ENCODE measurements around the gene TPRG1L.

The TPRG1L gene

GRCh38 chr1:3599816-3600215 is 25.0 kb upstream of the TPRG1L start:
- Histone ChIP-seq H4K20me1 (ENCODE audit: insufficient read depth, low read length) (no peaks in the 10 kb centered on the region; the same call in 1 of the 2 replicates), H3K4me3 (ENCODE audit: low read depth in 1 of 2, low read length in 2 of 2) (no peak overlapping the region), H3K27me3 (ENCODE audit: insufficient read depth, low read length, poor library complexity) (no peaks in the 10 kb centered on the region), H2AFZ (ENCODE audit: low read depth, low read length) (no peak overlapping the region), H3K4me2 (ENCODE audit: insufficient read depth, low read length) (no peak overlapping the region), H3K9ac (ENCODE audit: low read depth, low read length) (no peak overlapping the region), H3K9me3 (ENCODE audit: insufficient read depth, low read length, severe bottlenecking) (no peaks in the 10 kb centered on the region), H3K79me2 (ENCODE audit: insufficient read depth, low read length) (no peaks in the 10 kb centered on the region), H3K36me3 (ENCODE audit: insufficient read depth, low read length) (no peaks in the 10 kb centered on the region), H3K4me1 (ENCODE audit: insufficient read depth, low read length) (no peaks in the 10 kb centered on the region), H3K27ac (ENCODE audit: low read length) (no peak overlapping the region)
- TF ChIP-seq, protein P1, sequence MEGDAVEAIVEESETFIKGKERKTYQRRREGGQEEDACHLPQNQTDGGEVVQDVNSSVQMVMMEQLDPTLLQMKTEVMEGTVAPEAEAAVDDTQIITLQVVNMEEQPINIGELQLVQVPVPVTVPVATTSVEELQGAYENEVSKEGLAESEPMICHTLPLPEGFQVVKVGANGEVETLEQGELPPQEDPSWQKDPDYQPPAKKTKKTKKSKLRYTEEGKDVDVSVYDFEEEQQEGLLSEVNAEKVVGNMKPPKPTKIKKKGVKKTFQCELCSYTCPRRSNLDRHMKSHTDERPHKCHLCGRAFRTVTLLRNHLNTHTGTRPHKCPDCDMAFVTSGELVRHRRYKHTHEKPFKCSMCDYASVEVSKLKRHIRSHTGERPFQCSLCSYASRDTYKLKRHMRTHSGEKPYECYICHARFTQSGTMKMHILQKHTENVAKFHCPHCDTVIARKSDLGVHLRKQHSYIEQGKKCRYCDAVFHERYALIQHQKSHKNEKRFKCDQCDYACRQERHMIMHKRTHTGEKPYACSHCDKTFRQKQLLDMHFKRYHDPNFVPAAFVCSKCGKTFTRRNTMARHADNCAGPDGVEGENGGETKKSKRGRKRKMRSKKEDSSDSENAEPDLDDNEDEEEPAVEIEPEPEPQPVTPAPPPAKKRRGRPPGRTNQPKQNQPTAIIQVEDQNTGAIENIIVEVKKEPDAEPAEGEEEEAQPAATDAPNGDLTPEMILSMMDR (IDR thresholded peaks at IDR 0.05; ENCODE audit: borderline replicate concordance, extremely low read depth, low read length, poor library complexity, severe bottlenecking), result no peak
- TF ChIP-seq EZH2 (IDR thresholded peaks at IDR 0.05; ENCODE audit: borderline replicate concordance, low read depth, low read length, severe bottlenecking), result no peak
- ATAC-seq (ENCODE audit: insufficient read depth, low read depth) (no peak), DNase-seq (no peak)

GRCh38 chr1:3600354-3600753 is 24.5 kb upstream of the TPRG1L start:
- Histone ChIP-seq H3K36me3 (ENCODE audit: insufficient read depth, low read length) (no peaks in the 10 kb centered on the region), H3K27ac (ENCODE audit: low read length) (no peak overlapping the region), H4K20me1 (ENCODE audit: insufficient read depth, low read length) (no peaks in the 10 kb centered on the region; the same call in 1 of the 2 replicates), H3K4me1 (ENCODE audit: insufficient read depth, low read length) (no peaks in the 10 kb centered on the region), H2AFZ (ENCODE audit: low read depth, low read length) (no peak overlapping the region), H3K9ac (ENCODE audit: low read depth, low read length) (no peak overlapping the region), H3K4me3 (ENCODE audit: low read depth in 1 of 2, low read length in 2 of 2) (no peak overlapping the region), H3K9me3 (ENCODE audit: insufficient read depth, low read length, severe bottlenecking) (no peaks in the 10 kb centered on the region), H3K79me2 (ENCODE audit: insufficient read depth, low read length) (no peaks in the 10 kb centered on the region), H3K4me2 (ENCODE audit: insufficient read depth, low read length) (no peak overlapping the region), H3K27me3 (ENCODE audit: insufficient read depth, low read length, poor library complexity) (no peaks in the 10 kb centered on the region)
- no peak for TF ChIP-seq EZH2 (IDR thresholded peaks at IDR 0.05; ENCODE audit: borderline replicate concordance, low read depth, low read length, severe bottlenecking)
- TF ChIP-seq, protein P1 (IDR thresholded peaks at IDR 0.05; ENCODE audit: borderline replicate concordance, extremely low read depth, low read length, poor library complexity, severe bottlenecking), result no peak
- DNase-seq (no peak), ATAC-seq (ENCODE audit: insufficient read depth, low read depth) (no peak)

- Histone ChIP-seq H3K36me3 (ENCODE audit: insufficient read depth, low read length) (no peaks in the 10 kb centered on the region), H3K27me3 (ENCODE audit: insufficient read depth, low read length, poor library complexity) (no peaks in the 10 kb centered on the region), H3K4me1 (ENCODE audit: insufficient read depth, low read length) (no peaks in the 10 kb centered on the region), H2AFZ (ENCODE audit: low read depth, low read length) (no peak overlapping the region), H3K4me2 (ENCODE audit: insufficient read depth, low read length) (no peak overlapping the region), H3K9ac (ENCODE audit: low read depth, low read length) (no peak overlapping the region), H3K27ac (ENCODE audit: low read length) (no peak overlapping the region), H3K79me2 (ENCODE audit: insufficient read depth, low read length) (no peaks in the 10 kb centered on the region), H3K9me3 (ENCODE audit: insufficient read depth, low read length, severe bottlenecking) (no peaks in the 10 kb centered on the region), H3K4me3 (ENCODE audit: low read depth in 1 of 2, low read length in 2 of 2) (no peak overlapping the region), H4K20me1 (ENCODE audit: insufficient read depth, low read length) (no peaks in the 10 kb centered on the region; the same call in 1 of the 2 replicates)
- TF ChIP-seq, protein P1 (IDR thresholded peaks at IDR 0.05; ENCODE audit: borderline replicate concordance, extremely low read depth, low read length, poor library complexity, severe bottlenecking), result no peak
- no peak for TF ChIP-seq EZH2 (IDR thresholded peaks at IDR 0.05; ENCODE audit: borderline replicate concordance, low read depth, low read length, severe bottlenecking)
- no peak for ATAC-seq (ENCODE audit: insufficient read depth, low read depth)
- no peak for DNase-seq
These were observed 23.1 kb upstream of the TPRG1L start for GRCh38 chr1:3601743-3602142.

DNA sequence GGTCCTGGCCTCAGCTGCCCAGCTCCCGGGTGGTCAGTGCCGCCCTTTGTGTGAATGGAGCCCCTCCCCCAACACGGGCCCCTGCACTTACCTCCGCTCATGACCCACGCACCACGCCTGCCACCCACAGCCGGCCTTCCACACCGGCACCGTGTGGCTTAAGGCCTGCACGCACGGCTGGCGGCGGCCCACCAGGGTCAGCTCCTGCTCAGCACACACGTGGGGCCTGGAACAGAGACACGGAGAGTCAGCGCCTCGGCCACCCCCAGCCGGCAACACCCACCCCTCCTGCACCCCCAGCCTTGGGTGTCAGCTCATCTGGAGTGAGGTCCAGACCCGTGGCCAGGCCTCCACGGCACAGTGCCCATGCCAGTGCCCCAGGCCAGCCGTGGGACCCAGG is 22.4 kb upstream of the TPRG1L start:
- Histone ChIP-seq H3K9ac (ENCODE audit: low read depth, low read length) (no peak overlapping the region), H3K9me3 (ENCODE audit: insufficient read depth, low read length, severe bottlenecking) (no peaks in the 10 kb centered on the region), H2AFZ (ENCODE audit: low read depth, low read length) (no peak overlapping the region), H3K36me3 (ENCODE audit: insufficient read depth, low read length) (no peaks in the 10 kb centered on the region), H3K4me3 (ENCODE audit: low read depth in 1 of 2, low read length in 2 of 2) (no peak overlapping the region), H3K27me3 (ENCODE audit: insufficient read depth, low read length, poor library complexity) (no peaks in the 10 kb centered on the region), H3K4me2 (ENCODE audit: insufficient read depth, low read length) (no peak overlapping the region), H3K79me2 (ENCODE audit: insufficient read depth, low read length) (no peaks in the 10 kb centered on the region), H3K4me1 (ENCODE audit: insufficient read depth, low read length) (no peaks in the 10 kb centered on the region), H3K27ac (ENCODE audit: low read length) (no peak overlapping the region), H4K20me1 (ENCODE audit: insufficient read depth, low read length) (no peaks in the 10 kb centered on the region; the same call in 1 of the 2 replicates)
- TF ChIP-seq, protein P1 (IDR thresholded peaks at IDR 0.05; ENCODE audit: borderline replicate concordance, extremely low read depth, low read length, poor library complexity, severe bottlenecking), result no peak
- no peak for TF ChIP-seq EZH2 (IDR thresholded peaks at IDR 0.05; ENCODE audit: borderline replicate concordance, low read depth, low read length, severe bottlenecking)
- no peak for DNase-seq
- no peak for ATAC-seq (ENCODE audit: insufficient read depth, low read depth)

All from DND-41 (cell line).